Ovary (tissue), 9 donors: ENCODE results near the gene PLPPR5. TPM values are rescaled to one million over a fixed set of nuclear protein-coding genes. Genes with fewer than 3 reads are reported as not detected.

Experiments
- DNase-seq, 5 donors: peaks; one replicate each; pipeline ENCODE4 v3.0.0-alpha.2; 2019 to 2020
- H3K27ac ChIP-seq, 2 donors: fragments of 200-600 bp; one replicate each; pipeline versions ENCODE4 v1.5.1 to v1.8.0; 2019 to 2022
- H3K27me3 ChIP-seq: fragments of 200-600 bp; one replicate; pipeline ENCODE4 v1.8.0; 2022
- H3K36me3 ChIP-seq: fragments of 200-600 bp; sonication (generic); one replicate; pipeline ENCODE4 v1.5.1; 2019
- H3K4me1 ChIP-seq: one replicate; pipeline ENCODE4 v1.8.1; 2013; ENCODE audit warnings: mild to moderate bottlenecking, moderate library complexity; ENCODE audit not compliant: insufficient read depth
- H3K4me3 ChIP-seq: fragments of 200-600 bp; sonication (generic); one replicate; pipeline ENCODE4 v1.5.1; 2017
- H3K9me3 ChIP-seq, 2 donors: fragments of 200-600 bp in 1 of 2; sonication (generic) in 1 of 2; one replicate each; pipeline versions ENCODE4 v1.5.1 to v1.8.1; 2013 to 2019; ENCODE audit warnings: mild to moderate bottlenecking in 1 of 2, moderate library complexity in 1 of 2
- CTCF ChIP-seq, 3 donors: fragments of 450-650 bp in 2 of 3; fragments of 200-600 bp in 1 of 3; IDR thresholded peaks; one replicate each; pipeline versions ENCODE4 v1.5.1 to v1.8.0; 2016 to 2022; ENCODE audit warnings: antibody characterized with exemption in 3 of 3, mild to moderate bottlenecking in 1 of 3
- EP300 ChIP-seq: sonication (generic); formaldehyde crosslinking; IDR thresholded peaks from one replicate; pipeline ENCODE4 v1.6.1; 2017; ENCODE audit warnings: antibody characterized with exemption
- POLR2A ChIP-seq: fragments of 450-650 bp; IDR thresholded peaks from one replicate; pipeline ENCODE4 v1.6.1; 2017; ENCODE audit warnings: antibody characterized with exemption, mild to moderate bottlenecking, moderate library complexity
- WGBS, 3 donors: extraction: QIAGEN DNeasy Blood & Tissue Kit in 1 of 3; methylation state at CpG; one replicate each; pipeline versions ENCODE4 v1.1.5 to v1.1.7; 2013 to 2017; 5-methylcytosine and 5-hydroxymethylcytosine counted together
- intact Hi-C, 4 donors: fragments of 100-400 bp; cut with DNase I; formaldehyde crosslinking; loops; one replicate each; pipeline versions ENCODE4 v1.11.0 to v1.15.1; 2022 to 2023
- polyA plus RNA-seq, 2 donors: library from polyadenylated mRNA; stranded (reverse); fragments of 200-250 nt in 1 of 2; fragments of 350-450 nt in 1 of 2; fragmentation: Illumina TruSeq in 1 of 2; extraction: RNeasy Lipid Tissue Mini Kit (QIAGEN cat#74804) in 1 of 2; gene quantifications; one replicate each; pipeline ENCODE4 v1.2.3, GENCODE V29; 2013 to 2014
- total RNA-seq, 7 donors: library from RNA; depleted of rRNA in 2 of 7; stranded (reverse); fragments of >200 nt in 2 of 7; fragmentation: NEBNext Ultra II Directional in 3 of 7; extraction: Animal tissue kit (Norgen Biotek cat#: 25700) in 3 of 7; gene quantifications; one replicate each; pipeline versions ENCODE4 v1.1.0 to v1.2.4, GENCODE V29; 2016 to 2023
- donor health status: DM: no; HTN: no; CAD: no; lungs with moderate emphysema.
- donor health status: DM: no; HTN: no; CAD: no.
- donor health status: Bipolar disorder and iron deficiency.
- donor health status: DM: yes; HTN: yes; CAD: no.
- donor health status: DM: no; HTN: no; CAD: no.
- donor health status: DM: yes; HTN: yes; CAD: no.

Gene PLPPR5
- total and polyA plus RNA-seq, 9 donors: not detected

- intact Hi-C loops: no loop called here
- Histone ChIP-seq H3K9me3 (no peaks in the 10 kb centered on the region), H3K4me1 (no peaks in the 10 kb centered on the region), H3K36me3 (no peaks in the 10 kb centered on the region), H3K27ac (no peak overlapping the region), H3K27me3 (no peaks in the 10 kb centered on the region), H3K4me3 (no peak overlapping the region)
- no peak for DNase-seq
- WGBS, 3 donors: 50 to 66% (median 58%) methylated on average over 4 of the region's 4 CpGs
- TF ChIP-seq EP300 (no peak), POLR2A (no peak), CTCF (IDR thresholded peaks at IDR 0.05) (no peak)
Observed at GRCh38 chr1:98926597-98926996, 78.1 kb downstream of the PLPPR5 start.

GRCh38 chr1:98924977-98925376 lies 79.7 kb downstream of the PLPPR5 start:
- H3K27me3 ChIP-seq: no peaks in the 10 kb centered on the region
- no peaks in the 10 kb centered on the region for H3K4me1 ChIP-seq
- intact Hi-C loops: no loop called here
- H3K4me3 ChIP-seq: no peak overlapping the region
- H3K27ac ChIP-seq: no peak overlapping the region
- no peak for DNase-seq
- no peaks in the 10 kb centered on the region for H3K9me3 ChIP-seq
- H3K36me3 ChIP-seq: no peaks in the 10 kb centered on the region
- 66 to 84% (median 84%) methylated on average over 1 of the region's 1 CpG for WGBS, 3 donors
- TF ChIP-seq CTCF (IDR thresholded peaks at IDR 0.05) (no peak), EP300 (no peak), POLR2A (no peak)

GRCh38 chr1:98923667-98924066 lies 81.0 kb downstream of the PLPPR5 start:
- Histone ChIP-seq H3K4me3 (no peak overlapping the region), H3K27ac (no peak overlapping the region), H3K36me3 (no peaks in the 10 kb centered on the region), H3K9me3 (no peaks in the 10 kb centered on the region), H3K4me1 (no peaks in the 10 kb centered on the region), H3K27me3 (no peaks in the 10 kb centered on the region)
- no peak for DNase-seq
- intact Hi-C loops: no loop called here
- 63 to 81% (median 68%) methylated on average over 4 of the region's 4 CpGs for WGBS, 3 donors
- no peak for TF ChIP-seq EP300
- TF ChIP-seq POLR2A: no peak
- TF ChIP-seq CTCF (IDR thresholded peaks at IDR 0.05): no peak

- intact Hi-C loops: no loop called here
- TF ChIP-seq CTCF (IDR thresholded peaks at IDR 0.05) (no peak), EP300 (no peak), POLR2A (no peak)
- H3K27ac ChIP-seq: no peak overlapping the region
- no peak overlapping the region for H3K4me3 ChIP-seq
- no peaks in the 10 kb centered on the region for H3K9me3 ChIP-seq
- no peak for DNase-seq
- H3K27me3 ChIP-seq: no peaks in the 10 kb centered on the region
- H3K4me1 ChIP-seq: no peaks in the 10 kb centered on the region
- H3K36me3 ChIP-seq: no peaks in the 10 kb centered on the region
- WGBS, 3 donors: 88 to 92% (median 90%) methylated on average over 2 of the region's 2 CpGs
Observed at GRCh38 chr1:98921817-98922216, 82.8 kb downstream of the PLPPR5 start.
